Inflammatory macrophage treated with lipopolysaccharide for 1 hour (primary cell): ENCODE measurements around the gene PLS3.

Experiments used
- DNase-seq, 2 donors: peaks; one replicate each; pipeline ENCODE4 v3.0.0-alpha.2; 2020 to 2022

The PLS3 gene

DNA sequence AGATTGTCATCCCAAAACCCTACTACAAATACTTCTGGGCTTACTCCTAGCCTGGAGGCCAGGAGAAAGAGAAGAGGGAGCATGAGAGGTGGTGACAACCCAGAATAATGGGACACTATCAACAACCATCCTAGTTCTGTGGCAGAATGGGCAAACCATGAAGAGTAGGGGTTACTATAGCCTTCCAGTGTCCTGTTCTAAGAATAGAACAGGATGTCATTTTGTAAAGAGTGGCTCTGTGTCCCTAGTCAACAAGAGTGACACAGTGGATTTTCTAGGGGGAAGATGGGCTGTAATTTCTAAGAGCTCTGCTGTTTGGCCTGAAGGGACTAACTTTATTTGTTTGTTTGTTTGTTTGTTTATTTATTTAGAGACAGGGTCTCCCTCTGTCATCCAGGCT, 136.0 kb downstream of the PLS3 start:
- no peak for DNase-seq

DNA sequence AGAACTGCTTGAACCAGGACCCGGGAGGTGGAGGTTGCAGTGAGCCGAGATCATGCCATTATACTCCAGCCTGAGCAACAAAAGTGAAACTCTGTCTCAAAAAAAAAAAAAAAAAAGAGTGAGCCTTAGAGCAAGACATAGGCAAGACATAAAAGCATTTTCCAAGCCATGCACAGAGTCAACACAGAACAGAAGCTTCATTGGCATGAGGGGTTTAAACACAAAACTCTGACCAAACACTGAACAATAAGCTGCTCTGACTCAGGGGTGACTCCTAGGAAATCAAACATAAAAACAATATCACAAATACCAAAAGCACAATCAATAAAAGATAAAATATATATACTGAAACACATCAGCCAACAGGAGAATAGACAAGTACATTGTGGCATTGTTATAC, 136.8 kb downstream of the PLS3 start:
- DNase-seq = no peak
